K562 (cell line): ENCODE data around the gene PRKG1. TPM values are rescaled to one million over a fixed set of nuclear protein-coding genes. Genes with fewer than 3 reads are reported as not detected.

ENCODE experiments used
- ATAC-seq: fragments of 200-7000 bp; cut with Tn5 transposase; 3 replicates; pipeline ENCODE4 v1.9.1; 2020; ENCODE audit warnings: moderate library complexity
- BruUV-seq: library from RNA; stranded (reverse); fragments of 400-500 nt; replicated peaks from 2 replicates; lab custom pipeline; 2021; lab: Mats Ljungman, UMichigan
- CTCF ChIA-PET: fragments of 300-600 bp; formaldehyde crosslinking; extraction: SDS; loops from one replicate; lab custom pipeline; 2021; ENCODE audit warnings: low intra/inter-chr PET ratio; lab: Yijun Ruan, JAX
- POLR2A ChIA-PET: fragments of 300-600, 350-650 bp; sonication (Branson Sonifier 250); formaldehyde crosslinking; extraction: SDS; loops from one replicate; lab custom pipeline; 2021; ENCODE audit warnings: antibody characterized with exemption, inconsistent platforms; lab: Yijun Ruan, JAX
- DNase-seq, 4 experiments: peaks; one replicate each; pipeline versions ENCODE4 v3.0.0 to v3.0.0-alpha.2; 2011 to 2018; ENCODE audit warnings: low spot score in 3 of 4, mixed read lengths in 3 of 4; ENCODE audit errors: extremely low read depth in 1 of 4
- FAIRE-seq: peaks from 2 replicates; lab custom pipeline; 2011; peaks lifted over from hg19 to GRCh38; lab: Jason Lieb, UNC
- H2AFZ ChIP-seq: 2 replicates; pipeline ENCODE4 v1.6.0; 2011; ENCODE audit warnings: low read depth, low read length, control low read depth, inconsistent platforms
- H3K27ac ChIP-seq: fragments of 200-600 bp; 3 replicates; pipeline ENCODE4 v1.8.0; 2011; ENCODE audit warnings: low read depth, mild to moderate bottlenecking, control low read depth, inconsistent platforms, low read length, moderate library complexity, mixed read lengths; ENCODE audit errors: extremely low read depth
- H3K27me3 ChIP-seq, 2 experiments: fragments of 300-600 bp in 1 of 2; 2 replicates in 1 of 2; 3 replicates in 1 of 2; pipeline versions ENCODE4 v1.6.0 to v1.8.0; 2011; ENCODE audit warnings: inconsistent platforms in 2 of 2, low read length in 2 of 2, mild to moderate bottlenecking in 1 of 2, mixed read lengths in 1 of 2, moderate library complexity in 1 of 2; ENCODE audit not compliant: control insufficient read depth in 2 of 2, insufficient read depth in 2 of 2
- H3K36me3 ChIP-seq: fragments of 300-600 bp; 3 replicates; pipeline ENCODE4 v1.8.0; 2011; ENCODE audit warnings: mild to moderate bottlenecking, low read length, inconsistent platforms; ENCODE audit not compliant: control insufficient read depth, insufficient read depth
- H3K4me1 ChIP-seq, 2 experiments: fragments of 200-600 bp in 1 of 2; replicated peaks in 1 of 2; 2 replicates in 1 of 2; 3 replicates in 1 of 2; pipeline versions ENCODE4 v1.5.1 to v1.8.0; 2011; ENCODE audit warnings: inconsistent platforms in 2 of 2, low read length in 2 of 2, mild to moderate bottlenecking in 1 of 2, mixed read lengths in 1 of 2, moderate library complexity in 1 of 2; ENCODE audit not compliant: control insufficient read depth in 2 of 2, insufficient read depth in 2 of 2
- H3K4me2 ChIP-seq: 2 replicates; pipeline ENCODE4 v1.6.1; 2011; ENCODE audit warnings: low read length, control low read depth, inconsistent platforms, mixed read lengths; ENCODE audit not compliant: insufficient read depth
- H3K4me3 ChIP-seq: fragments of 200-600 bp; sonication (generic), shearing (Covaris generic); 2 replicates; pipeline ENCODE4 v1.5.1; 2016; ENCODE audit warnings: control low read depth, inconsistent platforms
- H3K79me2 ChIP-seq: fragments of 200-600 bp; 3 replicates; pipeline ENCODE4 v1.8.0; 2011; ENCODE audit warnings: low read length, inconsistent platforms; ENCODE audit not compliant: control insufficient read depth, insufficient read depth
- H3K9ac ChIP-seq, 2 experiments: 2 replicates each; pipeline versions ENCODE4 v1.6.0 to v1.6.1; 2011; ENCODE audit warnings: low read depth in 2 of 2, low read length in 2 of 2, control low read depth in 1 of 2, inconsistent platforms in 1 of 2, mild to moderate bottlenecking in 1 of 2, mixed read lengths in 1 of 2; ENCODE audit not compliant: insufficient read depth in 1 of 2
- H3K9me1 ChIP-seq: one replicate; pipeline ENCODE4 v1.6.0; 2011; ENCODE audit warnings: inconsistent platforms, mild to moderate bottlenecking, low read length, moderate library complexity; ENCODE audit not compliant: control insufficient read depth, insufficient read depth
- H3K9me3 ChIP-seq: replicated peaks from 2 replicates; pipeline ENCODE4 v1.5.1; 2011; ENCODE audit warnings: low read depth, low read length, inconsistent platforms; ENCODE audit not compliant: control insufficient read depth, insufficient read depth
- H4K20me1 ChIP-seq: replicated peaks from 2 replicates; pipeline ENCODE4 v1.6.1; 2011; ENCODE audit warnings: low read length, inconsistent platforms, mixed read lengths; ENCODE audit not compliant: control insufficient read depth, insufficient read depth
- GATAD2A ChIP-seq: fragments of 450-650 bp; IDR thresholded peaks from 2 replicates; pipeline ENCODE4 v1.6.1; 2017
- MAFF ChIP-seq: IDR thresholded peaks from 2 replicates; pipeline ENCODE4 v1.6.1; 2012; ENCODE audit warnings: low read length, improper control_type of control experiment
- MAFK ChIP-seq: IDR thresholded peaks from 2 replicates; pipeline ENCODE4 v1.6.1; 2011; ENCODE audit warnings: low read length, improper control_type of control experiment
- MEF2D ChIP-seq: conservative IDR thresholded peaks from 2 replicates; pipeline ENCODE4 v1.6.1; 2016; ENCODE audit warnings: low read depth, missing genetic modification characterization, missing compliant biosample characterization
- POLR2AphosphoS5 ChIP-seq: IDR thresholded peaks from 2 replicates; pipeline ENCODE4 v1.6.1; 2011; ENCODE audit warnings: mild to moderate bottlenecking, low read depth, low read length, moderate library complexity; ENCODE audit not compliant: control insufficient read depth, insufficient read depth
- PTBP1 ChIP-seq: fragments of 200-400 bp; formaldehyde crosslinking; IDR thresholded peaks from 2 replicates; pipeline ENCODE4 v1.6.1; 2017; ENCODE audit warnings: low read depth, low read length
- PURB ChIP-seq: sonication (generic); formaldehyde crosslinking; IDR thresholded peaks from 2 replicates; pipeline ENCODE4 v1.9.0; 2021; ENCODE audit warnings: low read depth, mild to moderate bottlenecking, missing genetic modification reagents
- ZC3H11A ChIP-seq: IDR thresholded peaks from 2 replicates; pipeline ENCODE4 v1.6.1; 2012; ENCODE audit warnings: low read depth, low read length, improper control_type of control experiment
- ZNF140 ChIP-seq: fragments of 250-450 bp; sonication (Bioruptor Pico); IDR thresholded peaks from 2 replicates; pipeline ENCODE4 v1.8.0; 2021; ENCODE audit warnings: moderate library complexity, mild to moderate bottlenecking, inconsistent platforms
- ZNF316 ChIP-seq: fragments of 450-650 bp; IDR thresholded peaks from 2 replicates; pipeline ENCODE4 v1.6.1; 2016
- WGBS: fragments of 100-300 bp; shearing (Covaris generic); methylation state at CpG from one replicate; pipeline ENCODE4 v1.1.6; 2016; ENCODE audit warnings: low coverage, mixed read lengths; ENCODE audit not compliant: insufficient coverage; ENCODE audit errors: missing lambda C conversion rate; 5-methylcytosine and 5-hydroxymethylcytosine counted together
- in situ Hi-C: fragments of 300-500 bp; cut with MboI; formaldehyde crosslinking; loops from 4 replicates; pipeline ENCODE4 v1.15.0; 2018; ENCODE audit warnings: inconsistent platforms, mixed read lengths
- intact Hi-C: fragments of 100-400 bp; cut with micrococcal nuclease; formaldehyde crosslinking; loops from 2 replicates; pipeline ENCODE4 v1.14.2; 2022
- polyA plus RNA-seq, 8 experiments: library from polyadenylated mRNA; depleted of rRNA in 4 of 8; stranded (reverse) in 5 of 8; unstranded in 3 of 8; fragments of >200 nt; fragmentation: Nextera tagmentation in 2 of 8; fragmentation: Illumina TruSeq in 1 of 8; extraction: Ambion mirVana in 2 of 8; extraction: Trizol in 1 of 8; gene quantifications; 2 replicates each; pipeline versions ENCODE4 v1.2.1 to v1.2.3, GENCODE V29; 2011 to 2014; ENCODE audit warnings: inconsistent platforms in 1 of 8, missing spikeins in 1 of 8
- total RNA-seq, 7 experiments: library from RNA; depleted of rRNA in 6 of 7; stranded (reverse); fragments of >200 nt in 6 of 7; fragmentation: Illumina TruSeq in 2 of 7; extraction: Trizol in 2 of 7; gene quantifications; 2 replicates each; pipeline versions ENCODE4 v1.2.1 to v1.2.3, GENCODE V29; 2011 to 2021; ENCODE audit warnings: low replicate concordance in 1 of 7
- TF ChIP-seq, protein P1 (sequence below), 2 experiments: fragments of 450-650 bp; IDR thresholded peaks; 2 replicates each; pipeline ENCODE4 v1.6.1; 2016
- TF ChIP-seq, protein P2 (sequence below): fragments of 150-350 bp; IDR thresholded peaks from 2 replicates; pipeline ENCODE4 v1.6.1; 2014; ENCODE audit warnings: low read depth, mild to moderate bottlenecking, low read length, borderline replicate concordance
- TF ChIP-seq, protein P3 (sequence below): fragments of 250-450 bp; sonication (Bioruptor Pico); IDR thresholded peaks from 2 replicates; pipeline ENCODE4 v1.5.0; 2020; ENCODE audit warnings: mild to moderate bottlenecking
- TF ChIP-seq, protein P4 (sequence below): sonication (generic); formaldehyde crosslinking; IDR thresholded peaks from 2 replicates; pipeline ENCODE4 v1.8.1; 2023; ENCODE audit warnings: mild to moderate bottlenecking, missing genetic modification reagents

PRKG1 gene
- total and polyA plus RNA-seq, 9 of the 15 experiments (the other 6 are each of a cell fraction or from before 2014, with no cell fraction given) = 0.22 TPM; not detected in 8

DNA sequence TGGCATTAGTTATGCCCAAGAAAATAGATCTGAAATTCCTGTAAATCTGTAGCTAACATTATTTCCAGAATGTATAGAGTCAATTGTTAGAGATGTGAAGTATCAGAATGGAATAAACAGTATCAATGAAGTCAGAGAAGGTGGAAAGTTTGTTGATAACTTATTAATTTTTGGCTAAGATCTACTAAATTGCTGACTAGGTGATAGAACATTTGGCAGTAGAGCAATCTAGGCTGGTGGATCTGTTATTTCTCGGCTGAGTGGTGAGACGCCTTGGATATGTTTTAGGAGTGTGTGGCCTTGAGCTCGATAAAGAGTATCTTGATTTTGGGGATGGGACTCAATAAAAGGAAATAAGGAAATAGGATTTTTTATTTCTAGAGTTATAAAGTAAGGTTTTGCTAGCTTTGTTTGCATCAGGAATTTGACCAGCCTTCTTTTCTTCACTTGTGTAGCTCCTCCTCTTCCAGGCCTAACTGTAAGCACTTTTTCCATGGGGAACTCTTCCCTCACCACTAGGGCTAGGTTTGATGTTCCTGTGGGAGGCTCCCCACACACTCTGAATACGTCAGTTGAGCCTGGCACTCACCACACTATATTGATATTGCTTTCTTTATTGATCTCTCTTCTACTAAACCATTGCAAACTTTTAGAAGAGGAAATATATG is 711.9 kb downstream of the PRKG1 start:
- Histone ChIP-seq H3K27ac (no peak overlapping the region), H3K9me3 (no peaks in the 10 kb centered on the region), H2AFZ (no peak overlapping the region), H4K20me1 (no peaks in the 10 kb centered on the region), H3K27me3 (no peaks in the 10 kb centered on the region), H3K36me3 (no peaks in the 10 kb centered on the region), H3K9ac (no peak overlapping the region), H3K4me2 (no peak overlapping the region), H3K79me2 (no peaks in the 10 kb centered on the region), H3K4me3 (no peak overlapping the region), H3K4me1 (no peaks in the 10 kb centered on the region), H3K9me1 (no peaks in the 10 kb centered on the region)
- ChIA-PET CTCF (no interaction called here), POLR2A (no interaction called here)
- no peak for ATAC-seq
- intact Hi-C loops (no loop called here), in situ Hi-C loops (no loop called here)
- WGBS = 4% methylated on average over 4 of the region's 4 CpGs
- BruUV-seq = no TSS peak
- no peak for DNase-seq
- no peak for FAIRE-seq
- TF ChIP-seq, protein P1, sequence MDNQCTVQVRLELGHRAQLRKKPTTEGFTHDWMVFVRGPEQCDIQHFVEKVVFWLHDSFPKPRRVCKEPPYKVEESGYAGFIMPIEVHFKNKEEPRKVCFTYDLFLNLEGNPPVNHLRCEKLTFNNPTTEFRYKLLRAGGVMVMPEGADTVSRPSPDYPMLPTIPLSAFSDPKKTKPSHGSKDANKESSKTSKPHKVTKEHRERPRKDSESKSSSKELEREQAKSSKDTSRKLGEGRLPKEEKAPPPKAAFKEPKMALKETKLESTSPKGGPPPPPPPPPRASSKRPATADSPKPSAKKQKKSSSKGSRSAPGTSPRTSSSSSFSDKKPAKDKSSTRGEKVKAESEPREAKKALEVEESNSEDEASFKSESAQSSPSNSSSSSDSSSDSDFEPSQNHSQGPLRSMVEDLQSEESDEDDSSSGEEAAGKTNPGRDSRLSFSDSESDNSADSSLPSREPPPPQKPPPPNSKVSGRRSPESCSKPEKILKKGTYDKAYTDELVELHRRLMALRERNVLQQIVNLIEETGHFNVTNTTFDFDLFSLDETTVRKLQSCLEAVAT (IDR thresholded peaks at IDR 0.05) = no peak
- TF ChIP-seq ZNF316 (peak; percentile 61; the same call in 1 of the 2 replicates), MEF2D (tag) (no peak), GATAD2A (no peak), ZC3H11A (no peak), MAFK (0 out of 2 replicates have a peak, but pooled peaks have one; percentile 38), PURB (CRISPR knock-in tag) (no peak), ZNF140 (CRISPR knock-in tag) (no peak), POLR2AphosphoS5 (no peak), PTBP1 (no peak), MAFF (peak; percentile 31; the same call in 1 of the 2 replicates)
- TF ChIP-seq, protein P2, sequence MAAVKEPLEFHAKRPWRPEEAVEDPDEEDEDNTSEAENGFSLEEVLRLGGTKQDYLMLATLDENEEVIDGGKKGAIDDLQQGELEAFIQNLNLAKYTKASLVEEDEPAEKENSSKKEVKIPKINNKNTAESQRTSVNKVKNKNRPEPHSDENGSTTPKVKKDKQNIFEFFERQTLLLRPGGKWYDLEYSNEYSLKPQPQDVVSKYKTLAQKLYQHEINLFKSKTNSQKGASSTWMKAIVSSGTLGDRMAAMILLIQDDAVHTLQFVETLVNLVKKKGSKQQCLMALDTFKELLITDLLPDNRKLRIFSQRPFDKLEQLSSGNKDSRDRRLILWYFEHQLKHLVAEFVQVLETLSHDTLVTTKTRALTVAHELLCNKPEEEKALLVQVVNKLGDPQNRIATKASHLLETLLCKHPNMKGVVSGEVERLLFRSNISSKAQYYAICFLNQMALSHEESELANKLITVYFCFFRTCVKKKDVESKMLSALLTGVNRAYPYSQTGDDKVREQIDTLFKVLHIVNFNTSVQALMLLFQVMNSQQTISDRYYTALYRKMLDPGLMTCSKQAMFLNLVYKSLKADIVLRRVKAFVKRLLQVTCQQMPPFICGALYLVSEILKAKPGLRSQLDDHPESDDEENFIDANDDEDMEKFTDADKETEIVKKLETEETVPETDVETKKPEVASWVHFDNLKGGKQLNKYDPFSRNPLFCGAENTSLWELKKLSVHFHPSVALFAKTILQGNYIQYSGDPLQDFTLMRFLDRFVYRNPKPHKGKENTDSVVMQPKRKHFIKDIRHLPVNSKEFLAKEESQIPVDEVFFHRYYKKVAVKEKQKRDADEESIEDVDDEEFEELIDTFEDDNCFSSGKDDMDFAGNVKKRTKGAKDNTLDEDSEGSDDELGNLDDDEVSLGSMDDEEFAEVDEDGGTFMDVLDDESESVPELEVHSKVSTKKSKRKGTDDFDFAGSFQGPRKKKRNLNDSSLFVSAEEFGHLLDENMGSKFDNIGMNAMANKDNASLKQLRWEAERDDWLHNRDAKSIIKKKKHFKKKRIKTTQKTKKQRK = no peak
- TF ChIP-seq, protein P3, sequence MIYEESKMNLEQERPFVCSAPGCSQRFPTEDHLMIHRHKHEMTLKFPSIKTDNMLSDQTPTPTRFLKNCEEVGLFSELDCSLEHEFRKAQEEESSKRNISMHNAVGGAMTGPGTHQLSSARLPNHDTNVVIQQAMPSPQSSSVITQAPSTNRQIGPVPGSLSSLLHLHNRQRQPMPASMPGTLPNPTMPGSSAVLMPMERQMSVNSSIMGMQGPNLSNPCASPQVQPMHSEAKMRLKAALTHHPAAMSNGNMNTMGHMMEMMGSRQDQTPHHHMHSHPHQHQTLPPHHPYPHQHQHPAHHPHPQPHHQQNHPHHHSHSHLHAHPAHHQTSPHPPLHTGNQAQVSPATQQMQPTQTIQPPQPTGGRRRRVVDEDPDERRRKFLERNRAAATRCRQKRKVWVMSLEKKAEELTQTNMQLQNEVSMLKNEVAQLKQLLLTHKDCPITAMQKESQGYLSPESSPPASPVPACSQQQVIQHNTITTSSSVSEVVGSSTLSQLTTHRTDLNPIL (CRISPR knock-in tag) = no peak
- TF ChIP-seq, protein P4, sequence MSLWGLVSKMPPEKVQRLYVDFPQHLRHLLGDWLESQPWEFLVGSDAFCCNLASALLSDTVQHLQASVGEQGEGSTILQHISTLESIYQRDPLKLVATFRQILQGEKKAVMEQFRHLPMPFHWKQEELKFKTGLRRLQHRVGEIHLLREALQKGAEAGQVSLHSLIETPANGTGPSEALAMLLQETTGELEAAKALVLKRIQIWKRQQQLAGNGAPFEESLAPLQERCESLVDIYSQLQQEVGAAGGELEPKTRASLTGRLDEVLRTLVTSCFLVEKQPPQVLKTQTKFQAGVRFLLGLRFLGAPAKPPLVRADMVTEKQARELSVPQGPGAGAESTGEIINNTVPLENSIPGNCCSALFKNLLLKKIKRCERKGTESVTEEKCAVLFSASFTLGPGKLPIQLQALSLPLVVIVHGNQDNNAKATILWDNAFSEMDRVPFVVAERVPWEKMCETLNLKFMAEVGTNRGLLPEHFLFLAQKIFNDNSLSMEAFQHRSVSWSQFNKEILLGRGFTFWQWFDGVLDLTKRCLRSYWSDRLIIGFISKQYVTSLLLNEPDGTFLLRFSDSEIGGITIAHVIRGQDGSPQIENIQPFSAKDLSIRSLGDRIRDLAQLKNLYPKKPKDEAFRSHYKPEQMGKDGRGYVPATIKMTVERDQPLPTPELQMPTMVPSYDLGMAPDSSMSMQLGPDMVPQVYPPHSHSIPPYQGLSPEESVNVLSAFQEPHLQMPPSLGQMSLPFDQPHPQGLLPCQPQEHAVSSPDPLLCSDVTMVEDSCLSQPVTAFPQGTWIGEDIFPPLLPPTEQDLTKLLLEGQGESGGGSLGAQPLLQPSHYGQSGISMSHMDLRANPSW (CRISPR knock-in tag) = no peak
